ENCODE measurements around the gene SPEF1.

SPEF1 gene

DNA sequence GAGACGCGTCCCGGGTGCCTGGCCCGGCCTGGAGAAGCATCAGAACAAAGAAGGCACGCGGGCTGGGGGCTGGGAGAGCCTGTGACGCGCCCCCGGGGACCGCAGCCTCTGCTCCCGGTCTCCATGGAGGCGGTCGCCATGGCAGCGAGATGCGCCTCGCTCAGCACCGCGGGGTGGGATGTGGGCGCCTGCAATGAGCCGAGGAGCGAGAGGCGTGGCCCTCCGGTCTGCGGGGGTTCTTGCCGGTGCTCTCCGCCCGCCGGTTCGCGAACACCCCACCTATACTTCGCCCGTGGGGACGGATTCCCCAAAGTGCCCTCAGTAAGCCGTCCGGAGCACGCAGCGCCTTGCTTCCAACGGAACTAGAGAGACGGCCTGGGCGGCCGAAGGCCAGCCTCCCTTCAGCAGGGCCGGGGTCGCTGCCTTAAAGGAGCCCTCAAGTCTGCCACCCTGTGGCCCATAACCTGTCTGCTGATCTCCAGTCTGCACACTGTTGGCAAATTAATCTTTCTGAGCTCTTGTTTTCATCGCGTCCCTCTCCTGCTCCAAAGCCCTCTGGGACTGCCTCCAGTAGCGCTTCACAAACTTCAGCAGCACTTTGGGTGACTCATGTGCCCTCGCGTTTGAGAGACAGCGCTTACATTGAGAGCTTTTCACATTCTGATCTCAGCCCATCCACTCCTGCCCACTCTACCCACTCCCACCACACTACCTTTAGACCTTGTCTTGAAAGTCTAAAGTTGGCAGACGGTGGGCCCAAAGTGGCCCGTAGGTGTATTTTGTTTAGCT, 12.7 kb downstream of the SPEF1 start:
- H3K9me3 ChIP-seq (ENCODE audit: insufficient read depth, low read length): no peaks in the 10 kb centered on the region
- H3K36me3 ChIP-seq (ENCODE audit: insufficient read depth, insufficient read length, low read length): peaks cover 22% of the 10 kb centered on the region
- H3K4me3 ChIP-seq (ENCODE audit: insufficient read length, low read depth): peak overlapping the region; percentile 86
- peaks cover 6% of the 10 kb centered on the region for H3K4me1 ChIP-seq (ENCODE audit: insufficient read depth, insufficient read length)
- DNase-seq (ENCODE audit: low read depth, low spot score): peak; percentile 68
- H3K9ac ChIP-seq (ENCODE audit: insufficient read length, low read depth): peak overlapping the region; percentile 52
- no peaks in the 10 kb centered on the region for H3K27me3 ChIP-seq (ENCODE audit: insufficient read depth, insufficient read length)
- no peak for TF ChIP-seq SUZ12 (IDR thresholded peaks at IDR 0.05; ENCODE audit: extremely low read depth, insufficient read depth, insufficient read length)
- TF ChIP-seq ZNF274 (IDR thresholded peaks at IDR 0.05; ENCODE audit: low read depth, low read length): no peak
- TF ChIP-seq YY1 (IDR thresholded peaks at IDR 0.05; ENCODE audit: insufficient read depth, insufficient read length): no peak

- peak within 1 kb of the TSS; percentile 86 for H3K4me3 ChIP-seq (ENCODE audit: insufficient read length, low read depth)
- peak within 1 kb of the TSS; percentile 89 for H3K9ac ChIP-seq (ENCODE audit: insufficient read length, low read depth)
- peaks cover 23% of the 10 kb centered on the region for H3K36me3 ChIP-seq (ENCODE audit: insufficient read depth, insufficient read length, low read length)
- peaks cover 6% of the 10 kb centered on the region for H3K4me1 ChIP-seq (ENCODE audit: insufficient read depth, insufficient read length)
- H3K9me3 ChIP-seq (ENCODE audit: insufficient read depth, low read length): no peaks in the 10 kb centered on the region
- H3K27me3 ChIP-seq (ENCODE audit: insufficient read depth, insufficient read length): no peaks in the 10 kb centered on the region
- peak; percentile 99 for DNase-seq (ENCODE audit: low read depth, low spot score)
- TF ChIP-seq SUZ12 (IDR thresholded peaks at IDR 0.05; ENCODE audit: extremely low read depth, insufficient read depth, insufficient read length) (no peak), ZNF274 (IDR thresholded peaks at IDR 0.05; ENCODE audit: low read depth, low read length) (no peak), YY1 (IDR thresholded peaks at IDR 0.05; ENCODE audit: insufficient read depth, insufficient read length) (no peak)
These were observed 13.6 kb downstream of the SPEF1 start, which contains the start of gene ADISSP for GRCh38 chr20:3767427-3768341. Gene ADISSP (minus strand): TSS chr20:3767753. CDS start chr20:3760100, 7,653 bp downstream.

DNA sequence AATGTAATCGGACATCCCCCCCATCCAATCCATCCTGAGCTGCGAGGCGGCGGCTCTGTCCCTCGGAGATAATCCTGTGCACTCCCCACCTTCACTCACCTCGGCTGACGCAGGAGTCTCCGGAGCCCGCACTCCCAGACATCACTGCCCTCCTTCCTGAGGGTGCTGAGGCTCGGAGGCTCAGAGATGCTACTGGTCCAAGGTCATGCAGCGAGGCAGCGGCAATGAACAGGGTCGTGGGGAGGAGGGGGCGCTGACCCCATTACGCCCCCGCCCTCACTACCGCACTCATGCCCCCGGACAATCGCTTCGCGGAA, 14.2 kb downstream of the SPEF1 start:
- Histone ChIP-seq H3K4me1 (ENCODE audit: insufficient read depth, insufficient read length) (peaks cover 6% of the 10 kb centered on the region), H3K9ac (ENCODE audit: insufficient read length, low read depth) (peak overlapping the region; percentile 89), H3K4me3 (ENCODE audit: insufficient read length, low read depth) (peak overlapping the region; percentile 86), H3K27me3 (ENCODE audit: insufficient read depth, insufficient read length) (no peaks in the 10 kb centered on the region), H3K9me3 (ENCODE audit: insufficient read depth, low read length) (no peaks in the 10 kb centered on the region), H3K36me3 (ENCODE audit: insufficient read depth, insufficient read length, low read length) (peaks cover 23% of the 10 kb centered on the region)
- no peak for DNase-seq (ENCODE audit: low read depth, low spot score)
- TF ChIP-seq YY1 (IDR thresholded peaks at IDR 0.05; ENCODE audit: insufficient read depth, insufficient read length) (no peak), SUZ12 (IDR thresholded peaks at IDR 0.05; ENCODE audit: extremely low read depth, insufficient read depth, insufficient read length) (no peak), ZNF274 (IDR thresholded peaks at IDR 0.05; ENCODE audit: low read depth, low read length) (no peak)

DNA sequence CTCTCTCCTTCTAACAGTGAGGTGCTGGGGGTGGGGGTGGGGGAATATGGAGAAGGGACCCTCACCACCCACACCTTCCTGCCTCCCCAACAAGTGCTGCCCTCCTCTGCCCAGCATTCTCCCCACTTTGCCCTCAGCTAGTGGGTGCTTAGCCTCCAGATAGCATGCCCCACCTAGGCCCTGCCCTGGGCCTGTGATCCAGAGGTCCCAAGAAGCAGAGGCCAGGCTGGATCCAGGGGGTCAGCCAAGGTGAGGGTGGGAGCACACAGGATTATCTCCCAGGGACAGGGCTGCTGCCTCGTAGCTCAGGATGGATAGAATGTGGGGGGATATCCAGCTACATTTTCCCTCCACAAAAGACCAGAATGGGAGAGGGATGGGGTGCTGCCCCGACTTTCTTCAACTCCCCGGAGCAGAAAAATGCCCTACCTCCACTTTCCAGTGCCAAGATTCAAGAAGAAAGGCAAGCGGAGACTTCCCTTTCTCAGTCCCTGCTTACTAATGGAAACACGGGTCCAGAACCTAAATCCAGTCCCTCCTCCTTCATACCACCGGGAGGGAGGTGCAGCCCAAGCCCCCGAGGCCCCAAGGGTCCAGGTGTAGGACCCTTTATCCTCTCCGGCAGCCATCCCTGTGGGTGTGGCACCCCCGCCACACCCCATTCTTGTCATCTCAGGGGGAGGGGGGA, 14.7 kb downstream of the SPEF1 start:
- Histone ChIP-seq H3K27me3 (ENCODE audit: insufficient read depth, insufficient read length) (no peaks in the 10 kb centered on the region), H3K36me3 (ENCODE audit: insufficient read depth, insufficient read length, low read length) (peaks cover 23% of the 10 kb centered on the region), H3K9me3 (ENCODE audit: insufficient read depth, low read length) (no peaks in the 10 kb centered on the region), H3K9ac (ENCODE audit: insufficient read length, low read depth) (peak overlapping the region; percentile 89), H3K4me1 (ENCODE audit: insufficient read depth, insufficient read length) (peaks cover 6% of the 10 kb centered on the region), H3K4me3 (ENCODE audit: insufficient read length, low read depth) (peak overlapping the region; percentile 86)
- no peak for DNase-seq (ENCODE audit: low read depth, low spot score)
- no peak for TF ChIP-seq YY1 (IDR thresholded peaks at IDR 0.05; ENCODE audit: insufficient read depth, insufficient read length)

GRCh38 chr20:3765171-3765882, 15.9 kb downstream of the SPEF1 start:
- no peak for TF ChIP-seq SUZ12 (IDR thresholded peaks at IDR 0.05; ENCODE audit: extremely low read depth, insufficient read depth, insufficient read length)
- no peak for TF ChIP-seq YY1 (IDR thresholded peaks at IDR 0.05; ENCODE audit: insufficient read depth, insufficient read length)
- no peak for TF ChIP-seq ZNF274 (IDR thresholded peaks at IDR 0.05; ENCODE audit: low read depth, low read length)
- no peak overlapping the region for H3K4me3 ChIP-seq (ENCODE audit: insufficient read length, low read depth)
- no peaks in the 10 kb centered on the region for H3K27me3 ChIP-seq (ENCODE audit: insufficient read depth, insufficient read length)
- peaks cover 23% of the 10 kb centered on the region for H3K36me3 ChIP-seq (ENCODE audit: insufficient read depth, insufficient read length, low read length)
- DNase-seq (ENCODE audit: low read depth, low spot score): no peak
- H3K9me3 ChIP-seq (ENCODE audit: insufficient read depth, low read length): no peaks in the 10 kb centered on the region
- H3K4me1 ChIP-seq (ENCODE audit: insufficient read depth, insufficient read length): peaks cover 8% of the 10 kb centered on the region
- H3K9ac ChIP-seq (ENCODE audit: insufficient read length, low read depth): no peak overlapping the region

GRCh38 chr20:3764659-3765058, 16.6 kb downstream of the SPEF1 start:
- Histone ChIP-seq H3K27me3 (ENCODE audit: insufficient read depth, insufficient read length) (no peaks in the 10 kb centered on the region), H3K9ac (ENCODE audit: insufficient read length, low read depth) (no peak overlapping the region), H3K4me1 (ENCODE audit: insufficient read depth, insufficient read length) (peaks cover 15% of the 10 kb centered on the region), H3K4me3 (ENCODE audit: insufficient read length, low read depth) (no peak overlapping the region), H3K36me3 (ENCODE audit: insufficient read depth, insufficient read length, low read length) (peaks cover 27% of the 10 kb centered on the region), H3K9me3 (ENCODE audit: insufficient read depth, low read length) (no peaks in the 10 kb centered on the region)
- TF ChIP-seq ZNF274 (IDR thresholded peaks at IDR 0.05; ENCODE audit: low read depth, low read length) (no peak), YY1 (IDR thresholded peaks at IDR 0.05; ENCODE audit: insufficient read depth, insufficient read length) (no peak), SUZ12 (IDR thresholded peaks at IDR 0.05; ENCODE audit: extremely low read depth, insufficient read depth, insufficient read length) (no peak)
- no peak for DNase-seq (ENCODE audit: low read depth, low spot score)

Data from NT2/D1 (cell line).